Esophagus muscularis mucosa (tissue), 3 donors: ENCODE measurements around the gene ZMYND11.

Experiments used
- CTCF ChIP-seq, 3 experiments: fragments of 200-600 bp in 2 of 3; fragments of 450-650 bp in 1 of 3; sonication (generic) in 2 of 3; IDR thresholded peaks; one replicate each; pipeline ENCODE4 v1.5.1; 2017 to 2019; ENCODE audit warnings: antibody characterized with exemption in 3 of 3, mild to moderate bottlenecking in 2 of 3, moderate library complexity in 1 of 3
- POLR2A ChIP-seq: fragments of 450-650 bp; IDR thresholded peaks from one replicate; pipeline ENCODE4 v1.6.1; 2017; ENCODE audit warnings: antibody characterized with exemption, moderate library complexity, mild to moderate bottlenecking, low read depth
- POLR2AphosphoS5 ChIP-seq, 2 donors: sonication (generic); formaldehyde crosslinking; IDR thresholded peaks; one replicate each; pipeline ENCODE4 v1.6.1; 2017; ENCODE audit warnings: antibody characterized with exemption in 2 of 2

GRCh38 chr10:235915-236314 is 100.7 kb downstream of the ZMYND11 start:
- TF ChIP-seq POLR2A: no peak
- TF ChIP-seq CTCF (IDR thresholded peaks at IDR 0.05): no peak
- no peak for TF ChIP-seq POLR2AphosphoS5 (IDR thresholded peaks at IDR 0.05)
